Ishikawa (cell line): ENCODE results near the gene GPAT3.

ENCODE experiments used
- CEBPB ChIP-seq: IDR thresholded peaks from 2 replicates; pipeline ENCODE4 v1.6.1; 2012
- EGR1 ChIP-seq: IDR thresholded peaks from 2 replicates; pipeline ENCODE4 v1.6.1; 2012
- EP300 ChIP-seq: IDR thresholded peaks from 2 replicates; pipeline ENCODE4 v1.6.1; 2012; ENCODE audit warnings: borderline replicate concordance
- MAX ChIP-seq: IDR thresholded peaks from 2 replicates; pipeline ENCODE4 v1.6.1; 2012
- RAD21 ChIP-seq: IDR thresholded peaks from 2 replicates; pipeline ENCODE4 v1.6.1; 2012; ENCODE audit warnings: low read depth
- TAF1 ChIP-seq: IDR thresholded peaks from 2 replicates; pipeline ENCODE4 v1.6.1; 2012; ENCODE audit warnings: low read depth, mild to moderate bottlenecking

- TF ChIP-seq RAD21 (no peak), EP300 (no peak), TAF1 (no peak), MAX (no peak), CEBPB (no peak), EGR1 (no peak)
Measured at GRCh38 chr4:83603129-83603528, 67.2 kb downstream of the GPAT3 start.
